Vagina (tissue), 2 donors: Measurements from ENCODE around the gene LHFPL3. TPM values are rescaled to one million over a fixed set of nuclear protein-coding genes. Genes with fewer than 3 reads are reported as not detected.

Source experiments
- DNase-seq, 2 donors: peaks; one replicate each; pipeline ENCODE4 v3.0.0-alpha.2; 2017; ENCODE audit errors: extremely low spot score in 2 of 2
- H3K27ac ChIP-seq: fragments of 200-600 bp; sonication (generic); one replicate; pipeline ENCODE4 v1.5.1; 2019
- H3K27me3 ChIP-seq: fragments of 200-600 bp; sonication (generic); one replicate; pipeline ENCODE4 v1.5.1; 2019
- H3K36me3 ChIP-seq, 2 donors: fragments of 200-600 bp; sonication (generic); one replicate each; pipeline ENCODE4 v1.5.1; 2017 to 2019
- H3K4me1 ChIP-seq: fragments of 200-600 bp; sonication (generic); one replicate; pipeline ENCODE4 v1.5.1; 2019
- H3K4me3 ChIP-seq, 2 donors: fragments of 200-600 bp; sonication (generic); 1 replicate in 1 of 2; 2 replicates in 1 of 2; pipeline ENCODE4 v1.5.1; 2016 to 2019
- H3K9me3 ChIP-seq: fragments of 200-600 bp; sonication (generic); one replicate; pipeline ENCODE4 v1.5.1; 2019
- CTCF ChIP-seq, 3 experiments: fragments of 450-650 bp in 2 of 3; fragments of 200-600 bp in 1 of 3; sonication (generic) in 1 of 3; IDR thresholded peaks; one replicate each; pipeline ENCODE4 v1.5.1; 2017 to 2019; ENCODE audit warnings: antibody characterized with exemption in 3 of 3, mild to moderate bottlenecking in 2 of 3, moderate library complexity in 2 of 3
- POLR2A ChIP-seq, 2 donors: fragments of 450-650 bp; IDR thresholded peaks; one replicate each; pipeline ENCODE4 v1.6.1; 2017; ENCODE audit warnings: antibody characterized with exemption in 2 of 2, mild to moderate bottlenecking in 2 of 2, moderate library complexity in 2 of 2
- POLR2AphosphoS5 ChIP-seq, 2 donors: sonication (generic); formaldehyde crosslinking; IDR thresholded peaks; one replicate each; pipeline ENCODE4 v1.9.0; 2017; ENCODE audit warnings: antibody characterized with exemption in 2 of 2, mild to moderate bottlenecking in 2 of 2, low read depth in 1 of 2; ENCODE audit not compliant: insufficient read depth in 1 of 2
- intact Hi-C: fragments of 100-400 bp; cut with DNase I; formaldehyde crosslinking; loops from one replicate; pipeline ENCODE4 v1.15.1; 2023
- total RNA-seq: library from RNA; depleted of rRNA; stranded (reverse); fragments of >200 nt; gene quantifications from one replicate; pipeline ENCODE4 v1.2.3, GENCODE V29; 2016

LHFPL3 gene
- total RNA-seq, 1 donor from 2014 or later: not detected

DNA sequence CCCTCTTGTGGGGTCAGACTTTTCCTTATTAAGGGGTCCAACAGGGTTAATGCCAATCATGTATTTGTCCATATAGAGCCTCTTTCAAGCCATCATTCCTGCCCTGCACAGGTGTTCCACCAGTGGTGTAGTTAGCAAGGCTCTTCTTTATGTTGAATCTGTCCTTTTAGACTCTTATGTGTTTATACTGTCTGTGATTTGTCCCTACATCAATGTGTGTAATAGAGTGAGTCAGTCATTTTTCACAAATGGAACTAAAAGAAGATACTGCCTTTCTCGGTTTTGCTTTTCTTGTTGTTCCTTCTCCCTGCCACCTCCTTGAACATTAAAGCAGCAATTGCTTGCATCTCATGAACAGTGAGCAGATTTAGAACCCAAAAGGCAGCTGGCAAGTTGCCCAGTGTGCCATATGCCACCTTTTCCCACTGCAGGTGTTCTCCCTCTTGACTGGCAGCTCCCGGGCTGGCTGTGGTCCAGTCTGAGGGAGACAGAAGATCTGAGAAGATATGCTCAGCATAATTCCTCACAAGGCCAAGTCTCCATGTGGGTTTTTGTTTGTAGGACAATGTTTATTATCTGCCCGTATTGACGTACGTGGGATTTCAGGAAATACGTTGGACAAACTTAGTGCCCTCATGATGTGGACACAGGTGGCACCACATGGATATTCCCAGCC, 154.1 kb downstream of the LHFPL3 start:
- H3K36me3 ChIP-seq: no peaks in the 10 kb centered on the region
- no peak overlapping the region for H3K27ac ChIP-seq
- DNase-seq: no peak
- no peaks in the 10 kb centered on the region for H3K4me1 ChIP-seq
- TF ChIP-seq POLR2AphosphoS5 (IDR thresholded peaks at IDR 0.05; ENCODE audit: insufficient read depth in 1 of 2, low read depth in 1 of 2): no peak
- TF ChIP-seq POLR2A (IDR thresholded peaks at IDR 0.05): no peak
- no peak for TF ChIP-seq CTCF (IDR thresholded peaks at IDR 0.05)
- H3K9me3 ChIP-seq: no peaks in the 10 kb centered on the region
- H3K4me3 ChIP-seq: no peak overlapping the region
- intact Hi-C loops: no loop called here
- H3K27me3 ChIP-seq: no peaks in the 10 kb centered on the region

DNA sequence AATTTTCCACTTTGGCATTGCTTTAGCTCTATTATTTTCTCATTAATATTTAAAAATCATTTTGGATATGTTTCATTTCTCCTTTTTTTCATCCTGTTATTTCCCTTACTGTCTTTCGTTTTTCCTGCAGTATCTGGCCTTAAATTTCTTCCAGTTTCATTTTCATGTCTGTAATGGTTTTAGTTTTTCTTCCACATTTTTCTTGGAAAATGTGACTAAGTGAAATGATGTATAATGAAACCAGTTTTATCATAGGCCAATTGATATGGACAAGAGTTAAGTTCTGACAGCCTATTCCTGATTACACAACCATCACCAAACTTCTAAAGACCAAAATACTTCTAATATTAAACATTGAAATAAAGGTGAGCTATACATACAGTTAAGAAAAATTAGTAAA, 158.5 kb downstream of the LHFPL3 start:
- no peak for DNase-seq
- Histone ChIP-seq H3K36me3 (no peaks in the 10 kb centered on the region), H3K4me1 (no peaks in the 10 kb centered on the region), H3K27me3 (no peaks in the 10 kb centered on the region), H3K4me3 (no peak overlapping the region), H3K9me3 (no peaks in the 10 kb centered on the region), H3K27ac (no peak overlapping the region)
- intact Hi-C loops: no loop called here
- TF ChIP-seq POLR2AphosphoS5 (IDR thresholded peaks at IDR 0.05; ENCODE audit: insufficient read depth in 1 of 2, low read depth in 1 of 2): no peak
- no peak for TF ChIP-seq CTCF (IDR thresholded peaks at IDR 0.05)
- TF ChIP-seq POLR2A (IDR thresholded peaks at IDR 0.05): no peak

GRCh38 chr7:104487642-104488041, 159.2 kb downstream of the LHFPL3 start:
- Histone ChIP-seq H3K27me3 (no peaks in the 10 kb centered on the region), H3K4me1 (no peaks in the 10 kb centered on the region), H3K27ac (no peak overlapping the region), H3K4me3 (no peak overlapping the region), H3K9me3 (no peaks in the 10 kb centered on the region), H3K36me3 (no peaks in the 10 kb centered on the region)
- TF ChIP-seq POLR2AphosphoS5 (IDR thresholded peaks at IDR 0.05; ENCODE audit: insufficient read depth in 1 of 2, low read depth in 1 of 2) (no peak), CTCF (IDR thresholded peaks at IDR 0.05) (no peak), POLR2A (IDR thresholded peaks at IDR 0.05) (no peak)
- DNase-seq: no peak
- intact Hi-C loops: no loop called here

DNA sequence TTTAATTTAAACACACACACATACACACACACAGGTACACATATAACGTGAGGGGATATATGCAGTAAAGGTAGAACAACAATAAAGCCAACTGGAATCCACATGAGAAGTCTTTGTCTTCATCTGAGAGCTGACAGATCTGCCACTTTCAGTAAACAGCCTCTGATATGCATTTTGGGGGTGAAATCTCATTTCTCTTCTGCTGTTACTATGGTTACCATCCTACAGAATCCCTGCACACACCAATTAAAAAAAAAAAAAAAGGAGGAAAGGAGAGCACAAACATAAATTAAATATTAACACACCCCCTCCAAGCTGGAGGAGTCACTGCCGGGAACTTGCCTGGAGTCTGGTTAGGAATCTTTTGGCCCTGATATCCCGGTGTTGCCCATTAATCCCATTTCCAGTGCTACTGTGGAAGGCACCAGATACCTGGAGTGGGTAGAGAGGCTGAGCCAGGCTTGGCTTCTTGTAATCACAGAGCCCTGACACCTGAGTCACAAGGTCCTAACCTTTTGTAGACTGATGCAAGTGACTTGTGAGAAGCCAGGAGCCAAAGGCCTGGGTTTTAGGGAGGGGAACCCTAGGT, 169.1 kb downstream of the LHFPL3 start:
- no peaks in the 10 kb centered on the region for H3K27me3 ChIP-seq
- no peaks in the 10 kb centered on the region for H3K36me3 ChIP-seq
- H3K4me1 ChIP-seq: no peaks in the 10 kb centered on the region
- H3K4me3 ChIP-seq: no peak overlapping the region
- TF ChIP-seq CTCF (IDR thresholded peaks at IDR 0.05) (no peak), POLR2A (IDR thresholded peaks at IDR 0.05) (no peak), POLR2AphosphoS5 (IDR thresholded peaks at IDR 0.05; ENCODE audit: insufficient read depth in 1 of 2, low read depth in 1 of 2) (no peak)
- intact Hi-C loops: no loop called here
- no peak for DNase-seq
- no peak overlapping the region for H3K27ac ChIP-seq
- no peaks in the 10 kb centered on the region for H3K9me3 ChIP-seq

- H3K36me3 ChIP-seq: no peaks in the 10 kb centered on the region
- H3K27me3 ChIP-seq: no peaks in the 10 kb centered on the region
- DNase-seq: no peak
- H3K4me1 ChIP-seq: no peaks in the 10 kb centered on the region
- TF ChIP-seq POLR2A (IDR thresholded peaks at IDR 0.05) (no peak), POLR2AphosphoS5 (IDR thresholded peaks at IDR 0.05; ENCODE audit: insufficient read depth in 1 of 2, low read depth in 1 of 2) (no peak), CTCF (IDR thresholded peaks at IDR 0.05) (no peak)
- intact Hi-C loops: no loop called here
- H3K4me3 ChIP-seq: no peak overlapping the region
- no peaks in the 10 kb centered on the region for H3K9me3 ChIP-seq
- no peak overlapping the region for H3K27ac ChIP-seq
These were observed 171.6 kb downstream of the LHFPL3 start for GRCh38 chr7:104499975-104500374.
